HG03039 (cell line): Measurements from ENCODE around the gene ASB13.

ENCODE experiments used
- ATAC-seq: cut with Tn5 transposase; IDR thresholded peaks from one replicate; pipeline ENCODE4 v1.9.1; 2021; ENCODE audit warnings: mild to moderate bottlenecking, moderate library complexity; ENCODE audit not compliant: unreplicated experiment

The ASB13 gene

GRCh38 chr10:5648494-5649457, 17.6 kb downstream of the ASB13 start:
- no peak for ATAC-seq

- no peak for ATAC-seq
These were observed 18.7 kb downstream of the ASB13 start for GRCh38 chr10:5647507-5648240.

- ATAC-seq, result no peak
These were observed 20.3 kb downstream of the ASB13 start for GRCh38 chr10:5645944-5646617.

GRCh38 chr10:5645375-5645774, 21.0 kb downstream of the ASB13 start:
- no peak for ATAC-seq

- no peak for ATAC-seq
These were observed 21.5 kb downstream of the ASB13 start for GRCh38 chr10:5644930-5645329.

- no peak for ATAC-seq
These were observed 22.9 kb downstream of the ASB13 start for GRCh38 chr10:5643346-5644067.

- no peak for ATAC-seq
These were observed 24.9 kb downstream of the ASB13 start for GRCh38 chr10:5641501-5641900.

- ATAC-seq, result no peak
These were observed 25.9 kb downstream of the ASB13 start for GRCh38 chr10:5640501-5640900.

- ATAC-seq, result no peak
These were observed 26.4 kb downstream of the ASB13 start for GRCh38 chr10:5640036-5640435.

GRCh38 chr10:5639066-5639465, 27.3 kb downstream of the ASB13 start:
- no peak for ATAC-seq

GRCh38 chr10:5638494-5638893, 27.9 kb downstream of the ASB13 start:
- no peak for ATAC-seq

- ATAC-seq, result no peak
These were observed 31.5 kb downstream of the ASB13 start for GRCh38 chr10:5634918-5635317.

- ATAC-seq, result no peak
These were observed 33.1 kb downstream of the ASB13 start for GRCh38 chr10:5633166-5633749.

- no peak for ATAC-seq
These were observed 33.9 kb downstream of the ASB13 start for GRCh38 chr10:5632446-5632845.

- ATAC-seq, result no peak
These were observed 34.5 kb downstream of the ASB13 start for GRCh38 chr10:5631936-5632335.

- no peak for ATAC-seq
These were observed 36.3 kb downstream of the ASB13 start for GRCh38 chr10:5630112-5630436.

- ATAC-seq, result peak; percentile 78
These were observed 36.9 kb downstream of the ASB13 start for GRCh38 chr10:5629303-5630111.

- no peak for ATAC-seq
These were observed 37.7 kb downstream of the ASB13 start for GRCh38 chr10:5628451-5629302.
